SK-N-SH (cell line): Measurements from ENCODE around the gene CAPN5. TPM values are rescaled to one million over a fixed set of nuclear protein-coding genes. Genes with fewer than 3 reads are reported as not detected.
A peak's percentile ranks its signal among the peaks of the same experiment; 100 is the strongest.

Experiments
- CTCF ChIA-PET: fragments of 300-600, 350-600 bp; formaldehyde crosslinking; extraction: SDS; loops from one replicate; lab custom pipeline; 2021; lab: Yijun Ruan, JAX
- POLR2A ChIA-PET: fragments of 350-600 bp; sonication (Branson Sonifier 250); formaldehyde crosslinking; extraction: SDS; loops from one replicate; lab custom pipeline; 2020; ENCODE audit warnings: antibody characterized with exemption, inconsistent platforms; lab: Yijun Ruan, JAX
- DNase-seq: peaks from one replicate; pipeline ENCODE4 v3.0.0; 2012
- H2AFZ ChIP-seq: fragments of 200-600 bp; sonication (generic); 2 replicates; pipeline ENCODE4 v1.8.1; 2016; ENCODE audit warnings: antibody characterized with exemption, mild to moderate bottlenecking, low read depth
- H3F3A ChIP-seq: fragments of 200-600 bp; sonication (generic); replicated peaks from 2 replicates; pipeline ENCODE3; 2016; ENCODE audit warnings: antibody characterized with exemption, mild to moderate bottlenecking; ENCODE audit not compliant: insufficient read depth
- H3K27ac ChIP-seq, 2 experiments: fragments of 200-500 bp in 1 of 2; fragments of 200-600 bp in 1 of 2; sonication (Bioruptor generic) in 1 of 2; sonication (generic), shearing (Covaris generic) in 1 of 2; 2 replicates each; pipeline versions ENCODE4 v1.5.1 to v1.6.1; 2014 to 2016; ENCODE audit warnings: low read depth in 2 of 2, inconsistent platforms in 1 of 2, low read length in 1 of 2, mild to moderate bottlenecking in 1 of 2, mixed read lengths in 1 of 2
- H3K27me3 ChIP-seq: fragments of 200-600 bp; sonication (generic), shearing (Covaris generic); 2 replicates; pipeline ENCODE4 v1.6.1; 2016; ENCODE audit warnings: mixed run types; ENCODE audit not compliant: insufficient read depth
- H3K36me3 ChIP-seq, 2 experiments: fragments of 200-500 bp in 1 of 2; fragments of 200-600 bp in 1 of 2; sonication (Bioruptor generic) in 1 of 2; sonication (generic) in 1 of 2; replicated peaks in 1 of 2; 2 replicates each; pipeline versions ENCODE3 to v1.5.1; 2014 to 2016; ENCODE audit warnings: low read length in 1 of 2, mild to moderate bottlenecking in 1 of 2; ENCODE audit not compliant: insufficient read depth in 2 of 2, control insufficient read depth in 1 of 2
- H3K4me1 ChIP-seq, 2 experiments: fragments of 200-500 bp in 1 of 2; fragments of 200-600 bp in 1 of 2; sonication (Bioruptor generic) in 1 of 2; sonication (generic), shearing (Covaris generic) in 1 of 2; 2 replicates each; pipeline versions ENCODE4 v1.5.1 to v1.6.1; 2014 to 2016; ENCODE audit warnings: low read depth in 1 of 2, low read length in 1 of 2, mixed run types in 1 of 2; ENCODE audit not compliant: insufficient read depth in 2 of 2, control insufficient read depth in 1 of 2
- H3K4me2 ChIP-seq: fragments of 200-600 bp; sonication (generic), shearing (Covaris generic); 2 replicates; pipeline ENCODE4 v1.6.1; 2017; ENCODE audit warnings: mixed run types
- H3K4me3 ChIP-seq, 2 experiments: fragments of 200-500 bp in 1 of 2; fragments of 200-600 bp in 1 of 2; sonication (Bioruptor generic) in 1 of 2; sonication (generic), shearing (Covaris generic) in 1 of 2; 2 replicates each; pipeline versions ENCODE4 v1.5.1 to v1.8.1; 2014 to 2016; ENCODE audit warnings: low read depth in 2 of 2, inconsistent platforms in 1 of 2, low read length in 1 of 2, mild to moderate bottlenecking in 1 of 2, mixed read lengths in 1 of 2, moderate library complexity in 1 of 2
- H3K79me2 ChIP-seq: fragments of 200-600 bp; sonication (generic); 2 replicates; pipeline ENCODE4 v1.8.1; 2017; ENCODE audit warnings: mild to moderate bottlenecking; ENCODE audit not compliant: insufficient read depth
- H3K9ac ChIP-seq: fragments of 200-600 bp; sonication (generic); 2 replicates; pipeline ENCODE4 v1.6.1; 2017; ENCODE audit warnings: mixed run types
- H3K9me2 ChIP-seq: fragments of 200-600 bp; sonication (generic); 2 replicates; pipeline ENCODE4 v1.6.1; 2017; ENCODE audit warnings: mixed run types
- H3K9me3 ChIP-seq: fragments of 200-600 bp; sonication (generic); 2 replicates; pipeline ENCODE4 v1.6.1; 2017; ENCODE audit warnings: mixed run types, mild to moderate bottlenecking, moderate library complexity
- H4K20me1 ChIP-seq: fragments of 200-600 bp; sonication (generic); 2 replicates; pipeline ENCODE4 v1.6.1; 2017; ENCODE audit warnings: mild to moderate bottlenecking, mixed run types; ENCODE audit not compliant: insufficient read depth
- EZH2phosphoT487 ChIP-seq: fragments of 200-600 bp; sonication (generic); IDR thresholded peaks from 2 replicates; pipeline ENCODE4 v1.6.1; 2017; ENCODE audit warnings: low read depth, mixed run types, mild to moderate bottlenecking, antibody characterized with exemption, moderate library complexity, borderline replicate concordance
- FOSL2 ChIP-seq: IDR thresholded peaks from 2 replicates; pipeline ENCODE4 v1.4.0; 2012; ENCODE audit warnings: low read depth, mild to moderate bottlenecking, moderate library complexity, borderline replicate concordance
- FOXJ3 ChIP-seq: sonication (generic); formaldehyde crosslinking; IDR thresholded peaks from 2 replicates; pipeline ENCODE4 v1.5.1; 2020; ENCODE audit warnings: mild to moderate bottlenecking, missing genetic modification reagents
- MEF2A ChIP-seq: IDR thresholded peaks from 2 replicates; pipeline ENCODE4 v1.4.0; 2012; ENCODE audit warnings: low read depth, borderline replicate concordance
- MXI1 ChIP-seq: IDR thresholded peaks from 2 replicates; pipeline ENCODE4 v1.6.1; 2012; ENCODE audit warnings: mild to moderate bottlenecking, low read depth, low read length, improper control_type of control experiment
- POLR2AphosphoS5 ChIP-seq: IDR thresholded peaks from 2 replicates; pipeline ENCODE4 v1.6.1; 2012; ENCODE audit warnings: low read depth, low read length
- RAD21 ChIP-seq: IDR thresholded peaks from 2 replicates; pipeline ENCODE4 v1.6.1; 2012; ENCODE audit warnings: mild to moderate bottlenecking, low read length
- RFX5 ChIP-seq: IDR thresholded peaks from 2 replicates; pipeline ENCODE4 v1.6.1; 2012; ENCODE audit warnings: mild to moderate bottlenecking, improper control_type of control experiment, low read length
- RXRA ChIP-seq: IDR thresholded peaks from 2 replicates; pipeline ENCODE4 v1.4.0; 2012; ENCODE audit warnings: low read depth, mild to moderate bottlenecking, borderline replicate concordance
- SIN3A ChIP-seq: IDR thresholded peaks from 2 replicates; pipeline ENCODE4 v1.6.1; 2012; ENCODE audit warnings: low read depth, mild to moderate bottlenecking, low read length, moderate library complexity, borderline replicate concordance
- SMC3 ChIP-seq: IDR thresholded peaks from 2 replicates; pipeline ENCODE4 v1.6.1; 2012; ENCODE audit warnings: low read depth, low read length, improper control_type of control experiment
- TAF1 ChIP-seq: IDR thresholded peaks from 2 replicates; pipeline ENCODE4 v1.6.1; 2012; ENCODE audit warnings: low read depth, mild to moderate bottlenecking, low read length, moderate library complexity, borderline replicate concordance
- TCF12 ChIP-seq: IDR thresholded peaks from 2 replicates; pipeline ENCODE4 v1.4.0; 2012
- TEAD4 ChIP-seq: IDR thresholded peaks from 2 replicates; pipeline ENCODE4 v1.4.0; 2012; ENCODE audit warnings: mild to moderate bottlenecking, borderline replicate concordance; ENCODE audit not compliant: insufficient read depth
- YY1 ChIP-seq: IDR thresholded peaks from 2 replicates; pipeline ENCODE4 v1.4.0; 2012; ENCODE audit warnings: low read depth, mild to moderate bottlenecking
- WGBS: methylation state at CpG from one replicate; pipeline ENCODE4 v1.1.6; 2017; ENCODE audit warnings: low lambda C conversion rate; 5-methylcytosine and 5-hydroxymethylcytosine counted together
- polyA plus RNA-seq, 3 experiments: library from polyadenylated mRNA; depleted of rRNA; stranded (reverse); fragments of >200 nt; gene quantifications; 2 replicates each; pipeline ENCODE4 v1.2.3, GENCODE V29; 2012
- TF ChIP-seq, protein P1 (sequence below): fragments of 200-600 bp; sonication (generic); IDR thresholded peaks from 2 replicates; pipeline ENCODE4 v1.6.1; 2017; ENCODE audit warnings: antibody characterized with exemption, mild to moderate bottlenecking, moderate library complexity
- TF ChIP-seq, protein P2 (sequence below): fragments of 150-350 bp; IDR thresholded peaks from 2 replicates; pipeline ENCODE4 v1.6.1; 2017; ENCODE audit warnings: antibody characterized with exemption, low read length, low read depth, borderline replicate concordance
- TF ChIP-seq, protein P3 (sequence below): IDR thresholded peaks from 2 replicates; pipeline ENCODE4 v1.4.0; 2012; ENCODE audit warnings: low read depth, borderline replicate concordance

Gene CAPN5
- polyA plus RNA-seq, 1 of the 3 experiments (the other 2 are of a cell fraction) = 33.1 TPM

DNA sequence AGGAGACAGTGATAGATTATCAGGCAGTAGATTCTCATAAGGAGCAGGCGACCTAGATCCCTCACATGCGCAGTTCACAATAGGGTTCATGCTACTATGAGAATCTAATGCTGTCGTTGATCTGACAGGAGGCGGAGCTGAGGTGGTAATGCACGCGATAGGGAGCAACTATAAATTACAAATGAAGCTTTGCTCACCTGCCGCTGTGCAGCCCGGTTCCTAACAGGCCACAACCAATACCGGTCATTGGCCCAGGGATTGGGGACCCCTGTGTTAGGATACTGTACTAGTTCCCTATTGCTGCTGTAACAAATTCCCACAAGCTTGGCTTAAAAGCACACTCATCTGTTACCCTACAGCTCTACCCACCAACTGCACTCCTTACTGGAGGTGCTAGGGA lies 21.9 kb upstream of the CAPN5 start:
- H3K4me1 ChIP-seq = peaks cover 3 to 8% of the 10 kb centered on the region in 2 experiments; a peak in 2 of 4 replicates
- DNase-seq = no peak
- WGBS = 94% methylated on average over 9 of the region's 9 CpGs
- H3K36me3 ChIP-seq = no peaks in the 10 kb centered on the region
- TF ChIP-seq TCF12 = no peak
- TF ChIP-seq MEF2A = no peak
- no peak for TF ChIP-seq EZH2phosphoT487
- TF ChIP-seq, protein P1, sequence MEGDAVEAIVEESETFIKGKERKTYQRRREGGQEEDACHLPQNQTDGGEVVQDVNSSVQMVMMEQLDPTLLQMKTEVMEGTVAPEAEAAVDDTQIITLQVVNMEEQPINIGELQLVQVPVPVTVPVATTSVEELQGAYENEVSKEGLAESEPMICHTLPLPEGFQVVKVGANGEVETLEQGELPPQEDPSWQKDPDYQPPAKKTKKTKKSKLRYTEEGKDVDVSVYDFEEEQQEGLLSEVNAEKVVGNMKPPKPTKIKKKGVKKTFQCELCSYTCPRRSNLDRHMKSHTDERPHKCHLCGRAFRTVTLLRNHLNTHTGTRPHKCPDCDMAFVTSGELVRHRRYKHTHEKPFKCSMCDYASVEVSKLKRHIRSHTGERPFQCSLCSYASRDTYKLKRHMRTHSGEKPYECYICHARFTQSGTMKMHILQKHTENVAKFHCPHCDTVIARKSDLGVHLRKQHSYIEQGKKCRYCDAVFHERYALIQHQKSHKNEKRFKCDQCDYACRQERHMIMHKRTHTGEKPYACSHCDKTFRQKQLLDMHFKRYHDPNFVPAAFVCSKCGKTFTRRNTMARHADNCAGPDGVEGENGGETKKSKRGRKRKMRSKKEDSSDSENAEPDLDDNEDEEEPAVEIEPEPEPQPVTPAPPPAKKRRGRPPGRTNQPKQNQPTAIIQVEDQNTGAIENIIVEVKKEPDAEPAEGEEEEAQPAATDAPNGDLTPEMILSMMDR = no peak
- no peak for TF ChIP-seq FOXJ3 (CRISPR knock-in tag)
- TF ChIP-seq SMC3 = no peak
- no peak for TF ChIP-seq RXRA
- no peak overlapping the region for H3K4me2 ChIP-seq
- no peak overlapping the region for H2AFZ ChIP-seq
- no peaks in the 10 kb centered on the region for H4K20me1 ChIP-seq
- ChIA-PET POLR2A (no interaction called here), CTCF (interaction anchor here (0.7 to 2.6 kb wide), 33 partner anchors 9 to 314 kb away, joined by 3 to 41 read pairs (median 6); no protein-coding TSS in a partner anchor)
- no peaks in the 10 kb centered on the region for H3K79me2 ChIP-seq
- H3K4me3 ChIP-seq = no peak overlapping the region
- H3K9me2 ChIP-seq = no peaks in the 10 kb centered on the region
- H3F3A ChIP-seq = peaks cover 12% of the 10 kb centered on the region
- no peak overlapping the region for H3K27ac ChIP-seq
- H3K9ac ChIP-seq = no peak overlapping the region
- no peaks in the 10 kb centered on the region for H3K9me3 ChIP-seq
- H3K27me3 ChIP-seq = no peaks in the 10 kb centered on the region

DNA sequence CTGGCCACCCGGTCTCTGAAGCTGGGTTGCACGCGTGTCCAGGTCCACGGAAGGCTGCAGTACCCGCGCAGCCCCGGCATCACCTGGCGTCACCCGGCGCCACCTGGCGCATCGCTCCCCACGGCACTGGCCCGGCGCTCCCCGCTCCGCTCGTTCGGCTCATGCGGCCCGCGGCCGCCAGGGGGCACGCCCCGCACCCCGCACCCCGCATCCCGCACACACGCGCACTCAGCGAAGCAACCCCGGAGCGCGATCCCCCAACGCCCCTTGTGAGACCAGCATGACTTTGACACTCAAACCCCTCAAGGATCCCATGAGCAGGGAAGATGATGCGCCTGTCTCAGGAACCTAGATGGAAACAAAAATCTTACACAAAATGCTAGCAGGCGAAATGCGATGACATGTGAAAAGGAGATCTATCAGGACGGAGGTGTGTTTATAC lies 20.7 kb upstream of the CAPN5 start:
- Histone ChIP-seq H3K79me2 (no peaks in the 10 kb centered on the region), H3K4me1 (peaks cover 3 to 6% of the 10 kb centered on the region in 2 experiments; a peak in 2 of 4 replicates), H3K27ac (no peak overlapping the region), H3K4me2 (peak overlapping the region; percentile 66), H3K9me2 (no peaks in the 10 kb centered on the region), H3K36me3 (no peaks in the 10 kb centered on the region), H3F3A (peaks cover 12% of the 10 kb centered on the region), H3K9me3 (no peaks in the 10 kb centered on the region), H3K9ac (no peak overlapping the region), H4K20me1 (no peaks in the 10 kb centered on the region), H3K27me3 (no peaks in the 10 kb centered on the region), H2AFZ (no peak overlapping the region), H3K4me3 (peak overlapping the region; percentile 22 to 38)
- peak; percentile 92 for DNase-seq
- TF ChIP-seq SMC3 (peak; percentile 73), RFX5 (no peak), FOXJ3 (CRISPR knock-in tag) (no peak), TEAD4 (no peak), POLR2AphosphoS5 (no peak), MEF2A (no peak), YY1 (no peak), MXI1 (peak; percentile 51), TAF1 (no peak), RXRA (no peak), FOSL2 (no peak), SIN3A (no peak), RAD21 (peak; percentile 50)
- TF ChIP-seq, protein P1 = peak; percentile 84
- TF ChIP-seq, protein P2, sequence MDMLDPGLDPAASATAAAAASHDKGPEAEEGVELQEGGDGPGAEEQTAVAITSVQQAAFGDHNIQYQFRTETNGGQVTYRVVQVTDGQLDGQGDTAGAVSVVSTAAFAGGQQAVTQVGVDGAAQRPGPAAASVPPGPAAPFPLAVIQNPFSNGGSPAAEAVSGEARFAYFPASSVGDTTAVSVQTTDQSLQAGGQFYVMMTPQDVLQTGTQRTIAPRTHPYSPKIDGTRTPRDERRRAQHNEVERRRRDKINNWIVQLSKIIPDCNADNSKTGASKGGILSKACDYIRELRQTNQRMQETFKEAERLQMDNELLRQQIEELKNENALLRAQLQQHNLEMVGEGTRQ = no peak
- TF ChIP-seq, protein P3, sequence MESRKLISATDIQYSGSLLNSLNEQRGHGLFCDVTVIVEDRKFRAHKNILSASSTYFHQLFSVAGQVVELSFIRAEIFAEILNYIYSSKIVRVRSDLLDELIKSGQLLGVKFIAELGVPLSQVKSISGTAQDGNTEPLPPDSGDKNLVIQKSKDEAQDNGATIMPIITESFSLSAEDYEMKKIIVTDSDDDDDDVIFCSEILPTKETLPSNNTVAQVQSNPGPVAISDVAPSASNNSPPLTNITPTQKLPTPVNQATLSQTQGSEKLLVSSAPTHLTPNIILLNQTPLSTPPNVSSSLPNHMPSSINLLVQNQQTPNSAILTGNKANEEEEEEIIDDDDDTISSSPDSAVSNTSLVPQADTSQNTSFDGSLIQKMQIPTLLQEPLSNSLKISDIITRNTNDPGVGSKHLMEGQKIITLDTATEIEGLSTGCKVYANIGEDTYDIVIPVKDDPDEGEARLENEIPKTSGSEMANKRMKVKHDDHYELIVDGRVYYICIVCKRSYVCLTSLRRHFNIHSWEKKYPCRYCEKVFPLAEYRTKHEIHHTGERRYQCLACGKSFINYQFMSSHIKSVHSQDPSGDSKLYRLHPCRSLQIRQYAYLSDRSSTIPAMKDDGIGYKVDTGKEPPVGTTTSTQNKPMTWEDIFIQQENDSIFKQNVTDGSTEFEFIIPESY = no peak
- 20% methylated on average over 8 of the region's 39 CpGs for WGBS
- ChIA-PET CTCF (interaction anchor here (0.6 to 2.6 kb wide), 49 partner anchors 9 to 566 kb away, joined by 3 to 41 read pairs (median 4); partner anchors contain the start of genes B3GNT6 and OMP), POLR2A (no interaction called here)
